ENCODE measurements around the gene ABHD16A.

DNA sequence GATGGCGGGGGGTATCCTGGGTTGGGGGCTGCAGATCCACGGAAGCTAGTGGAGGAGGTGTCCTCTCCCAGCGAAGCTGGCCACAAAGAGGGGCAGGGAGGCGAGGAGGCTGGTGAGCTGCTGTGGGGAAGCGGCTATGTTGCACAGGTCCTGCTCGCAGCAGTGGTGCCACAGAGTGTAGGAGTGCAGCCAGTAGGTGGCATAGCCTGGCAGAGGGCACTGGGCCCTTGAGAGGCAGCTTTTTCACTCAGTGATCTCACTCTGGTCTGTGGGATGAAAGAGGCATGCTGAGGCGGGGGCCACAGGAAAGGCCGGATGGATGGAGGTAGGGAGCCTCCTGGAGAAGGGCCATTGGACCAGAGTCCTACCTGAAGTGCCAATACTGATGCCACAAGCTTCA lies 9.2 kb upstream of the ABHD16A start:
- TF ChIP-seq CTCF (IDR thresholded peaks at IDR 0.05 in 4 of 5, conservative IDR thresholded peaks at IDR 0.05 in 1 of 5) (no peak), POLR2A (IDR thresholded peaks at IDR 0.05) (no peak)
